Pancreas (tissue), 10 donors: ENCODE measurements around the gene ATAD3B. TPM values are rescaled to one million over a fixed set of nuclear protein-coding genes. Genes with fewer than 3 reads are reported as not detected.

Experiments
- ATAC-seq, 4 donors: fragments of 200-7000 bp; cut with Tn5 transposase; one replicate each; pipeline versions ENCODE4 v1.8.0 to v1.9.1; 2020; ENCODE audit warnings: mild to moderate bottlenecking in 4 of 4, moderate library complexity in 4 of 4
- DNase-seq, 6 donors: peaks; one replicate each; pipeline ENCODE4 v3.0.0-alpha.2; 2020
- FAIRE-seq: peaks from 2 replicates; lab custom pipeline; 2012; peaks lifted over from hg19 to GRCh38; lab: Jason Lieb, UNC
- H3K27ac ChIP-seq, 4 donors: fragments of 200-600 bp; sonication (generic); 1 replicate in 3 of 4; 2 replicates in 1 of 4; pipeline versions ENCODE4 v1.5.0 to v1.8.0; 2020
- H3K27me3 ChIP-seq, 4 donors: fragments of 200-600 bp; one replicate each; pipeline ENCODE4 v1.8.0; 2021
- H3K36me3 ChIP-seq, 3 donors: fragments of 200-600 bp; sonication (generic) in 1 of 3; one replicate each; pipeline versions ENCODE4 v1.5.0 to v1.8.0; 2020 to 2021
- H3K4me1 ChIP-seq, 3 donors: fragments of 200-600 bp; one replicate each; pipeline ENCODE4 v1.8.0; 2021
- H3K4me3 ChIP-seq, 4 donors: fragments of 200-600 bp; sonication (generic) in 2 of 4; one replicate each; pipeline versions ENCODE4 v1.5.0 to v1.8.0; 2020 to 2021
- H3K9me3 ChIP-seq, 4 donors: fragments of 200-600 bp; one replicate each; pipeline ENCODE4 v1.8.0; 2021
- CTCF ChIP-seq, 4 donors: fragments of 200-600 bp; sonication (generic) in 3 of 4; IDR thresholded peaks; one replicate each; pipeline versions ENCODE4 v1.5.0 to v1.8.0; 2021; ENCODE audit warnings: antibody characterized with exemption in 4 of 4
- WGBS, 2 donors: extraction: QIAGEN DNeasy Blood & Tissue Kit; methylation state at CpG; one replicate each; pipeline ENCODE4 v1.1.7; 2013; 5-methylcytosine and 5-hydroxymethylcytosine counted together
- intact Hi-C, 3 donors: fragments of 100-400 bp; cut with DNase I; formaldehyde crosslinking; loops; one replicate each; pipeline versions ENCODE4 v1.11.1 to v1.14.2; 2022
- polyA plus RNA-seq, 2 donors: library from polyadenylated mRNA; stranded (reverse); fragments of 200-250 nt; gene quantifications; one replicate each; pipeline ENCODE4 v1.2.3, GENCODE V29; 2013
- total RNA-seq, 6 donors: library from RNA; stranded (reverse); fragmentation: NEBNext Ultra II Directional in 4 of 6; extraction: Animal tissue kit (Norgen Biotek cat#: 25700) in 4 of 6; gene quantifications; one replicate each; pipeline versions ENCODE4 v1.2.1 to v1.2.4, GENCODE V29; 2021 to 2023
- donor health status: healthy with polysubstance abuse.
- donor health status: DM: no; HTN: no; CAD: no; lungs with moderate emphysema.
- donor health status: DM: no; HTN: no; CAD: no.
- donor health status: control.
- donor health status: control.
- donor health status: Bipolar disorder and iron deficiency.
- donor health status: DM: yes; HTN: yes; CAD: no.
- donor health status: DM: no; HTN: no; CAD: no.
- donor health status: DM: no; HTN: no; CAD: no.
- donor health status: DM: yes; HTN: yes; CAD: no.

ATAD3B gene
- total and polyA plus RNA-seq, 8 donors: 4.4 to 78.9 (median 12.9) TPM

GRCh38 chr1:1435106-1435903, 36.3 kb upstream of the ATAD3B start, which contains the start of gene VWA1:
VWA1 (plus strand) TSS chr1:1435690; CDS start chr1:1435749, 59 bp downstream.
- Histone ChIP-seq H3K9me3 (no peaks in the 10 kb centered on the region), H3K4me3 (peak within 1 kb of the TSS; percentile 54 to 76 (median 58)), H3K36me3 (no peaks in the 10 kb centered on the region), H3K27ac (peak within 1 kb of the TSS; percentile 81 to 96 (median 92)), H3K4me1 (peaks cover 26 to 69% (median 49%) of the 10 kb centered on the region in 3 donors), H3K27me3 (no peaks in the 10 kb centered on the region)
- peak; percentile 33 to 69 (median 46) for ATAC-seq
- WGBS, 2 donors: 10 to 13% methylated on average over 63 to 89 of the region's 89 CpGs
- TF ChIP-seq CTCF (IDR thresholded peaks at IDR 0.05): no peak
- no peak for FAIRE-seq
- intact Hi-C loops: loop anchor here in 1 of 3 donors (5.0 kb wide), 1 partner anchor 33 kb away; no protein-coding TSS in a partner anchor
- DNase-seq: peak; percentile 69 to 95 (median 80)

- Histone ChIP-seq H3K9me3 (no peaks in the 10 kb centered on the region), H3K27me3 (no peaks in the 10 kb centered on the region), H3K27ac (peak overlapping the region; percentile 39 to 96 (median 88)), H3K4me1 (peaks cover 29 to 71% (median 48%) of the 10 kb centered on the region in 3 donors), H3K36me3 (no peaks in the 10 kb centered on the region), H3K4me3 (peak overlapping the region; percentile 54 to 76 (median 58))
- DNase-seq (peak in 5 of 6 donors; percentile 26 to 80 (median 45)), ATAC-seq (no peak), FAIRE-seq (no peak)
- WGBS, 2 donors: 3 to 7% methylated on average over 30 to 40 of the region's 40 CpGs
- no peak for TF ChIP-seq CTCF (IDR thresholded peaks at IDR 0.05)
- intact Hi-C loops: loop anchor here in 1 of 3 donors (5.0 kb wide), 1 partner anchor 34 kb away; no protein-coding TSS in a partner anchor
These were observed 35.5 kb upstream of the ATAD3B start for GRCh38 chr1:1435911-1436629.

GRCh38 chr1:1436630-1437032, 34.9 kb upstream of the ATAD3B start:
- Histone ChIP-seq H3K27ac (peak overlapping the region in 2 of 4 donors; percentile 41 to 96), H3K27me3 (no peaks in the 10 kb centered on the region), H3K4me3 (peak overlapping the region; percentile 54 to 76 (median 58)), H3K4me1 (peaks cover 34 to 70% (median 48%) of the 10 kb centered on the region in 3 donors), H3K36me3 (no peaks in the 10 kb centered on the region), H3K9me3 (no peaks in the 10 kb centered on the region)
- intact Hi-C loops: loop anchor here in 1 of 3 donors (5.0 kb wide), 1 partner anchor 34 kb away; no protein-coding TSS in a partner anchor
- no peak for FAIRE-seq
- no peak for ATAC-seq
- DNase-seq: no peak
- 45 to 54% methylated on average over 6 to 7 of the region's 7 CpGs for WGBS, 2 donors
- no peak for TF ChIP-seq CTCF (IDR thresholded peaks at IDR 0.05)

GRCh38 chr1:1437033-1437903, 34.3 kb upstream of the ATAD3B start:
- Histone ChIP-seq H3K4me1 (peaks cover 36 to 64% (median 45%) of the 10 kb centered on the region in 3 donors), H3K27me3 (no peaks in the 10 kb centered on the region), H3K36me3 (no peaks in the 10 kb centered on the region), H3K27ac (peak overlapping the region; percentile 47 to 96 (median 60)), H3K9me3 (no peaks in the 10 kb centered on the region), H3K4me3 (peak overlapping the region; percentile 54 to 76 (median 58))
- DNase-seq (peak; percentile 30 to 84 (median 41)), FAIRE-seq (no peak), ATAC-seq (peak in 1 of 4 donors; percentile 1)
- TF ChIP-seq CTCF (IDR thresholded peaks at IDR 0.05): no peak
- WGBS, 2 donors: 34 to 49% methylated on average over 31 of the region's 31 CpGs
- intact Hi-C loops: loop anchor here in 1 of 3 donors (5.0 kb wide), 1 partner anchor 35 kb away; no protein-coding TSS in a partner anchor
